A673 (cell line): ENCODE data around the gene MECR.

Source experiments
- EZH2 ChIP-seq: fragments of 200-600 bp; sonication (generic); IDR thresholded peaks from 2 replicates; pipeline ENCODE4 v1.6.1; 2017; ENCODE audit warnings: borderline replicate concordance, low read depth, mild to moderate bottlenecking, mixed read lengths, antibody characterized with exemption, low read length; ENCODE audit not compliant: poor library complexity, severe bottlenecking
- TF ChIP-seq, protein P1 (sequence below): fragments of 300-800, 200-600 bp; sonication (generic); conservative IDR thresholded peaks from 2 replicates; pipeline ENCODE4 v1.5.1; 2017; ENCODE audit warnings: low read depth, mild to moderate bottlenecking, antibody characterized with exemption, low read length, moderate library complexity, mixed read lengths

DNA sequence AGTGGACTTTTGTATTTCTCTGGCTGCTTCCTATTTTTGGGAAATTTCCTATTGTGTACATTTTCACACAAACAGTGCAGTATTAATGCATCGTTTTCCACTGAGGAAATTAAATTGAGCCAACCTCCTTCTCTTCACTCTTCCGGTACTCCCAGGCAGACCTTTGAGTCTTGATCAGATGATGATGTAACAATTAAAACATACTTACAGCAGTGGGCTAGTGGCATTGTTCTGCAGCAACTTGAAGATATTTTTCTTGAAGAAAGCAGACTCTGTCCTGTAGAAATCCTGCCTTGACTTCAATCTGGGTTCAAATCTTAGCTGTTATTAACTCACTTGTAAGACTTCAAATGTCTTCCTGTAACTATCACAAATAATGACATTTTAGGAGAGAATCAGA lies 88.0 kb downstream of the MECR start:
- TF ChIP-seq, protein P1, sequence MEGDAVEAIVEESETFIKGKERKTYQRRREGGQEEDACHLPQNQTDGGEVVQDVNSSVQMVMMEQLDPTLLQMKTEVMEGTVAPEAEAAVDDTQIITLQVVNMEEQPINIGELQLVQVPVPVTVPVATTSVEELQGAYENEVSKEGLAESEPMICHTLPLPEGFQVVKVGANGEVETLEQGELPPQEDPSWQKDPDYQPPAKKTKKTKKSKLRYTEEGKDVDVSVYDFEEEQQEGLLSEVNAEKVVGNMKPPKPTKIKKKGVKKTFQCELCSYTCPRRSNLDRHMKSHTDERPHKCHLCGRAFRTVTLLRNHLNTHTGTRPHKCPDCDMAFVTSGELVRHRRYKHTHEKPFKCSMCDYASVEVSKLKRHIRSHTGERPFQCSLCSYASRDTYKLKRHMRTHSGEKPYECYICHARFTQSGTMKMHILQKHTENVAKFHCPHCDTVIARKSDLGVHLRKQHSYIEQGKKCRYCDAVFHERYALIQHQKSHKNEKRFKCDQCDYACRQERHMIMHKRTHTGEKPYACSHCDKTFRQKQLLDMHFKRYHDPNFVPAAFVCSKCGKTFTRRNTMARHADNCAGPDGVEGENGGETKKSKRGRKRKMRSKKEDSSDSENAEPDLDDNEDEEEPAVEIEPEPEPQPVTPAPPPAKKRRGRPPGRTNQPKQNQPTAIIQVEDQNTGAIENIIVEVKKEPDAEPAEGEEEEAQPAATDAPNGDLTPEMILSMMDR, result no peak
- no peak for TF ChIP-seq EZH2
